Activated T-cell treated with anti-CD3 and anti-CD28 coated beads, Interleukin-2, amount 50 U/mL, for 4 hours (primary cell): Measurements from ENCODE around the gene KLHL33. TPM values are rescaled to one million over a fixed set of nuclear protein-coding genes. Genes with fewer than 3 reads are reported as not detected.

ENCODE experiments used
- ATAC-seq, 2 donors: fragments of 200-7000 bp; cut with Tn5 transposase; one replicate each; pipeline ENCODE4 v1.10.0; 2021
- DNase-seq: peaks from one replicate; pipeline ENCODE4 v3.0.0-alpha.2; 2020
- H3K27me3 Mint-ChIP-seq: one replicate; pipeline ENCODE4 v1.8.0; 2021; ENCODE audit warnings: low read depth, mixed read lengths
- H3K36me3 Mint-ChIP-seq: one replicate; pipeline ENCODE4 v1.8.0; 2022; ENCODE audit warnings: mixed read lengths; ENCODE audit not compliant: insufficient read depth
- H3K4me1 Mint-ChIP-seq: one replicate; pipeline ENCODE4 v1.8.0; 2021; ENCODE audit warnings: low read depth, mixed read lengths
- H3K4me3 Mint-ChIP-seq: one replicate; pipeline ENCODE4 v1.8.0; 2021; ENCODE audit warnings: mild to moderate bottlenecking, moderate library complexity, mixed read lengths
- H3K9me3 Mint-ChIP-seq: one replicate; pipeline ENCODE4 v1.8.0; 2021; ENCODE audit warnings: mixed read lengths
- total RNA-seq, 3 donors: library from RNA; stranded (reverse); gene quantifications; one replicate each; pipeline ENCODE4 v1.2.1, GENCODE V29; 2021

Gene KLHL33, protein sequence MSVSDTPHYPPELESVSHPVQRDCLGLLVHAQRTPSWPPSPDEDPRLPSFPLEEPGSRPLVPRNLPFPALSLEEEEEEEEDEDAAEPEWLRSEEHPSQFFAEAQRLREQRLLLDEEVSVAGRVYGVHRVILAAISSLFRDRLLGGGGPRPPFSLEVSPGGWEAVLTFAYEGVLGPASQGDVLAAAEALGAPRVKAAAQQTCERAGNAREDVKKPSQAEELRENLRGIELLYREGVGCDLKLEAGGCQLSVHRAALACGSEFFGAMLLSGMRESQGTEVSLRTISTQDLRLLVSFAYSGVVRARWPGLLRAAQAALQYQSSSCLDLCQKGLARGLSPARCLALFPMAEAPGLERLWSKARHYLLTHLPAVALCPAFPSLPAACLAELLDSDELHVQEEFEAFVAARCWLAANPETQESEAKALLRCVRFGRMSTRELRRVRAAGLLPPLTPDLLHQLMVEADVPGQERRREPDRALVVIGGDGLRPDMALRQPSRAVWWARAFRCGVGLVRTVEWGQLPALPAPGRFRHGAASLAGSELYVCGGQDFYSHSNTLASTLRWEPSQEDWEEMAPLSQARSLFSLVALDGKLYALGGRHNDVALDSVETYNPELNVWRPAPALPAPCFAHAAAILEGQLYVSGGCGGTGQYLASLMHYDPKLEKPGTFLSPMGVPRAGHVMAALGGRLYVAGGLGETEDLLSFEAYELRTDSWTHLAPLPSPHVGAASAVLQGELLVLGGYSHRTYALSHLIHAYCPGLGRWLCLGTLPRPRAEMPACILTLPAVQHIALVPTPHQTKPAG
- under 1 TPM in 1 of 3 donors, not detected in 2; 0.05 TPM for total RNA-seq

DNA sequence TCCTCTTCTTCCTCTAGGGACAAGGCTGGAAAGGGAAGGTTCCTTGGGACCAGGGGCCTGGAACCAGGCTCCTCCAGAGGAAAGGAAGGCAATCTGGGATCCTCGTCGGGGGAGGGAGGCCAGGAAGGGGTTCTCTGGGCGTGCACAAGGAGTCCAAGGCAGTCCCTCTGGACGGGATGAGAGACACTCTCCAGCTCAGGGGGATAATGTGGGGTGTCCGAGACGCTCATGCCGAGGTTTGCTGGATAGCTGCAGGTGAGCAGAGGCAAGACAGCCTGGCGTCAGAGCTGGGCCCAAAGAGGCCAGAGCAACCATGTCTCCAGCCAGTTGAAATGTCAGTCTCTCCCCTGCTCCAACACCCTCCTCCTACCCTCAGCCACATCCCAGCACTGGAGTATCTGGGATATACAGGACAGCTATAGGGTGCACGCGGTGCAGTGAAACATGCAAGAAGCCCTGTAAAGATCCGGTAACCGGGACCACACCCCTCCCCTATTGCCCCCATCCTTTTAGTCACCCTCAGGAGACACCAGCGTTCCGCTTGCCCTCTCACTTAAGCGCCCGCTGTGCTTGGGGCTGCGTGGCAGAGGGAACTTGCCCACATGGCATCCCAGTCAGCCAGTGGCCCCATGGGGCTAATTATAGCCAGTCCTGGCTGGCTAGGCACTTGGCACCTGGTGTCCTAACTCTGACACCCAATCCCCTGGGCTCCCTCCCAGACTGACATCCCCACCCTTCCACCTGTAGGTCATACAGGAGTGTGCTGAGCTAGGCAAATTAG, at the start of gene KLHL33:
Gene KLHL33, minus strand, starts transcription at position 585 of the 781 bp plus-strand sequence. Its CDS starts 355 bp downstream, at position 230.
- ATAC-seq (no peak), DNase-seq (no peak)
- no peaks in the 10 kb centered on the region for H3K27me3 Mint-ChIP-seq
- peaks cover 15% of the 10 kb centered on the region for H3K4me1 Mint-ChIP-seq
- no peaks in the 10 kb centered on the region for H3K36me3 Mint-ChIP-seq
- H3K9me3 Mint-ChIP-seq = no peaks in the 10 kb centered on the region
- H3K4me3 Mint-ChIP-seq = no peak within 1 kb of the TSS

DNA sequence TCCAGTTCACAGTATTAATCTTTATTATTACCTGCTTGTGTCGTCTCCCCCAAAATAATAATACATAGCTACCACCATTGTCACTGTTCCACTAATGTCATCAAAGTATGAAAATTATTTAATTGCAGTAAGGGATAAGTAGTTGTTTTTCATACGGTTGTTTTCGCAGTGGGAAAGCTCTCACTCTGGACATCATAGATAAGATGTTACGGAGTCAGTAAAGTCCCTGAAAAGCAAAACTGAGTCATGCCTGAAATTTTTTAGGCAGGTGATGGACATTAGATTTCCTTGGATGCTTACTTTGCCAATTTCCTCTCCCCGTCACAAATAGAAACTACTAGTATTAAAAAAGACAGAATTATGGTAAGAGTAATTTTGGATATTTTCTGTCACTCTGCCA, 46.4 kb upstream of the KLHL33 start:
- Mint-ChIP-seq H3K4me1 (peaks cover 66% of the 10 kb centered on the region), H3K4me3 (no peak overlapping the region), H3K27me3 (no peaks in the 10 kb centered on the region), H3K9me3 (no peaks in the 10 kb centered on the region), H3K36me3 (peaks cover 20% of the 10 kb centered on the region)
- no peak for DNase-seq
- no peak for ATAC-seq

DNA sequence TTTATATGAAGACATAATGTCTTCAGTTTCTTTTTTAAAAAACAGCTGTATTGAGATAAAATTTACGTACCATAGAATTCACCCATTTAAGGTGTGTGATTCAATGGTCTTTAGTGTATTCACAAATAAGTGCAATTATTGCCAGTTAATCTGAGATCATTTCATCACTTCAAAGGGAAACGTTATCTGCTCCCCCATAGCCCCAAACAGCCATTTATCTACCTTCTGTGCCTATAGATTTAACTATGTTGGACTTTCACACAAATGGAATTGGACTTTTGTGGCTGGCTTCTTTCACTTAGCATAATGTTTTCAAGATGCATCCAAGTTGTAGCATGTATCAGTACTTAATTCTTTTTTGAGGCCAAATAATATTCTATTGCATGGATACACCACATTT, 42.9 kb upstream of the KLHL33 start:
- Mint-ChIP-seq H3K9me3 (no peaks in the 10 kb centered on the region), H3K4me3 (no peak overlapping the region), H3K27me3 (no peaks in the 10 kb centered on the region), H3K36me3 (peaks cover 55% of the 10 kb centered on the region), H3K4me1 (peaks cover 83% of the 10 kb centered on the region)
- ATAC-seq = no peak
- no peak for DNase-seq

DNA sequence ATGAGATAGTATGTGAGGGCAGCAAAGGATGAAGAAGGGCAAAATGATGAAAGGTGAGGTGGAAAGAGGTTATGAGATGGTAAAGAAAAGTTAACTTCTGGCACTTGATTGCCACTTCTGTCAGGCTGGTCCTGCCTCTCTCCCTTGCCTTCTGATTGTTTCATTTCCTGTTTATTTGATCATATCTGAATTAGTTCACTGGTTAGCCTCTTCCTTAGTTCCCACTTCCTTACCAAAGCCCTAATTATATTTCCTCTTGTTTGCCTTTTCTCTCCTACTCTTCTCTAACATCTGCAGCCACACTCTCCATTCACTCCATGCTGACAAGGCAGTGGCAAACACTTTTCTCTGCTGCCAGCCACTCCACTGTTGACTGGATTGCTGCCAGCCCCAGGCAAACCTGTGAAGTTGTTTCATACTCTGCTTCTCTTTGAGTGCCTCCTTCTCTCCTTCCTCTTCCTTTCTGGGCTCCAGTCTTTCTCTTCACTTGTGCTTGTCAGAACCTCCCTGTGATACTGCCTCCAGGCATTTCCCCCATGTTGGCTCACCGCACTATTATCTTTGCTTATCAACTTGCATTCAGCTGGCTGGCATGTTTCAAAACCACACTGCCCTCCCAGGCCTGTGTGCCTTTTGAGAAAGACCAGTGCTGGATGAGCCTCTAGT, 41.4 kb upstream of the KLHL33 start:
- DNase-seq (no peak), ATAC-seq (peak; percentile 19 to 35)
- H3K4me3 Mint-ChIP-seq = peak overlapping the region; percentile 54
- no peaks in the 10 kb centered on the region for H3K9me3 Mint-ChIP-seq
- peaks cover 83% of the 10 kb centered on the region for H3K4me1 Mint-ChIP-seq
- no peaks in the 10 kb centered on the region for H3K27me3 Mint-ChIP-seq
- peaks cover 66% of the 10 kb centered on the region for H3K36me3 Mint-ChIP-seq

DNA sequence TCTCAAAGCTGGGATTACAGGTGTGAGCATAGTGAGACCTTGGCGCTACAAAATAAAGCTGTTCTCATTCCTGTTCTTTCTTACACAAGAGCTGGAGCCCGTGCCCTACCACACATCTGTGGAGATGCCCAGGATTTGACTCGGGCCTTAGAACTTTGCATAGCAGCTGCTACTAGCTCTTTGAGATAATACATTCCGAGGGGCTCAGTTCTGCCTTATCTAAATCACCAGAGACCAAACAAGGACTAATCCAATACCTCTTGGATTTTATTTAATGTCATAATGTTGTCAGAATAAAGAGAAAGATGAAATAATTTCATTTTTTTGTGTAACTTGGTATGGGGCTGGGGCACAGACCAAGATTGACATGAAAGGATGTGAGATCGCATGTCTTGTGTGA, 40.8 kb upstream of the KLHL33 start:
- no peak for ATAC-seq
- H3K36me3 Mint-ChIP-seq = peaks cover 72% of the 10 kb centered on the region
- peak overlapping the region; percentile 54 for H3K4me3 Mint-ChIP-seq
- H3K4me1 Mint-ChIP-seq = peaks cover 83% of the 10 kb centered on the region
- DNase-seq = no peak
- H3K27me3 Mint-ChIP-seq = no peaks in the 10 kb centered on the region
- no peaks in the 10 kb centered on the region for H3K9me3 Mint-ChIP-seq

DNA sequence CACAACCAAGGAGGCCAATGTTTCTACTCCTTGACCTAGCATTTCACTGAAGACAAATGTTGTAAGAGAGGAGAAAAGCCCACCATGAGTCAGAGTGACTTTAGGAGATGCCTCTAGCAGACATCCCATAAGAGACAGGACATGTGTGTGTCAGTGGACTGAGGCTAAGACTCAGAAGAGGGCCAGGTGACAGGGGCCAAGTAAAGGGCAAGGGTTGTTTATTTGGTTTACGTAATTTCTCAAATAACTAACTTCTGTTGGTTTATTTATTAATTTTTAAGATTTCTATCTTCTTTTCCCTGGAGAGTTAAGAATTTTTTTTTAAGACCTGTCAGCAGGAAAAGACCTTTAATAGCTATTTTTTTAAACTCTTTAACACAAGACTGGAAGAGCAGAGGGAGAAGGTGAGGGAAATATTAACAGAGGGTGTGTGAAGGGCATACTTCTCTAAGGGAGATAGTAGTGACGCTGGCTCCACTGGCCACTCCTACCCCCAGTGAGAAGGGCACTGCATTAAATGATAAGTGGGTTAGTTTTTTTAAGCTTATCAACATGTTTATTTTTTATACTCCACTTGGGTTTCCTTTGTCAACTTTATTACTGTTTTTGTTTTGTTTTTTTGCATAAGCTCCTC, 36.7 kb upstream of the KLHL33 start:
- H3K4me3 Mint-ChIP-seq = peak overlapping the region; percentile 94

DNA sequence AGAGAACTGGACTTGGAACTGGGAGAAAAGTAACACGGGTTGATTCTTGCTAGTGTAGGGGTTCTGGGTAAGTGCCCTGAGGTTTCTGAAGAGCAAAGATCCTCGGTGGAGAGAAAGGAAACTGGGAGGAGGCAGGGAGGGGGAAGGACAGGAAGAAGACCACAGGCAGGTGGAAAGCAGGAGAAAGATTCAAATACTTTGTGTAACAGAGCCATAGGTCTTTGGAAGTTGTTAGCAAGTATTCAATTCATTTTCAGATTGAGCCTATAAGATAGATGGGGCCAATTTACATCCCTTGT, 34.6 kb upstream of the KLHL33 start:
- ATAC-seq = no peak
- Mint-ChIP-seq H3K27me3 (no peaks in the 10 kb centered on the region), H3K4me3 (peak overlapping the region; percentile 94), H3K9me3 (no peaks in the 10 kb centered on the region), H3K4me1 (peaks cover 52% of the 10 kb centered on the region), H3K36me3 (peaks cover 39% of the 10 kb centered on the region)
- DNase-seq = no peak

More for the DNA sequence above, 36.7 kb upstream of the KLHL33 start:
- Mint-ChIP-seq H3K9me3 (no peaks in the 10 kb centered on the region), H3K27me3 (no peaks in the 10 kb centered on the region), H3K36me3 (peaks cover 60% of the 10 kb centered on the region), H3K4me1 (peaks cover 73% of the 10 kb centered on the region)
- ATAC-seq (no peak), DNase-seq (no peak)

DNA sequence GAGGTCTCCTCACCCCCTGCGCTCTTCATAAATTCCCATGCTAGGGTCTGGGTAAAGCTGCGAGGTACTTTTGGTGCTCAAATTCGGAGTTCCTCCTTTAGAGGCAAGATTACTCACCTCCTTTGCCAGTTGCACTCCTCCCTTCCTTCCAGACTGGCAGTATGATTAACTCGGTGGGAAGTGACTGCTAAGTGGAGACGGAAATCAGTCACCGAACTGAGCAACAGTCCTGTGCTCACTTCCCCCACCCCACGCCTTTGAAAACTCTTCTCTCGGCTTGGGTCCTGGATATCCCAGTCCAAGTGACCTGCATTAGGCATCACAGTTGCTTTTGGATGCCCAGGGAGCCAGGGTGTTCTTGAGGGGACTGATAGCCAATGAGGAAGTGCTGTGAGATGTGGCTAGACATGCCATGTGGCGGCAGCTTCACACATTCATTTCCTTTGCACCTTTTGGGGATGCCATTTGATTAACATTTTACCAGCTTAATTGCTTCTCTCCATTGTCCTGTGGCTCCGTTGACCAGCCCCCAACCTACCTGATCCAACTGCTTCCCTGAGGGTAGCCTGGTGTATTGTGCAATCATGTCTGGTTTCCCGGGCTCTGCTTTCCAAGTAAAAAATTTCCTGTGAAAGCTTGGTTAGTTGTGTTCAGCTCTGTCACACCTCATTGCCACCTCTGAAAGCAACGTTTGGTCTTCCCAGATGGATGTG, 34.1 kb upstream of the KLHL33 start:
- peaks cover 34% of the 10 kb centered on the region for H3K36me3 Mint-ChIP-seq
- H3K27me3 Mint-ChIP-seq = no peaks in the 10 kb centered on the region
- ATAC-seq = peak; percentile 82 to 84
- H3K4me1 Mint-ChIP-seq = peaks cover 47% of the 10 kb centered on the region
- H3K4me3 Mint-ChIP-seq = peak overlapping the region; percentile 94
- DNase-seq = peak; percentile 40
- H3K9me3 Mint-ChIP-seq = no peaks in the 10 kb centered on the region

DNA sequence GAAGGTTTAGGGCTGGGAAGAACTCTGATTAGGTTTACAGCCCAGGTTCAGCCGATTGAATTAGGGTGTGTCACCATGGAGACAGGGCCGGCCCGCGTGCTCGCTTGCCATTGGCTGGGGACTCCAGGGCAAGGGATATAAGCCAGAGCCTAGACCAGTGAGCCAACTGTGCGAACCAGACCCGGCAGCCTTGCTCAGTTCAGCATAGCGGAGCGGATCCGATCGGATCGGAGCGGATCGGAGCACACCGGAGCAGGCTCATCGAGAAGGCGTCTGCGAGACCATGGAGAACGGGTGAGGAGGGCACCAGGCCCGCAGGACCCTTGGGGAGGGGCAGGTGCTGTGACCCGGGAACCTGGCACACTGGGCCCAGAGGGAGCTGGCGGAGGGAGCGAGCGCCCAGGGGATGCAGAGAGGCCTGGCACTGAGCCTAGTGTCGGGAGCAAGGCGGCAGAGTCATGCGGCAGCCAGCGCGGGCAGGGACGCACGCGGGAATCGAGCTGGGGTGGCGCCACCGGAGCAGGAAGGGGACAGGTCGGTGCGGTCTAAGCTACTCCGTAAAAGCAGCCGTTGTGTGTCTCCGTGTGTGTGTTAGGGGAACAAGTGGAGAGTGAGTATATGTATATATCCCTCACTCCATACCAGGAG, 33.4 kb upstream of the KLHL33 start, which contains the start of gene PNP:
Gene PNP, plus strand, starts transcription at position 165 of the 648 bp plus-strand sequence. Its CDS starts 119 bp downstream, at position 284.
- Mint-ChIP-seq H3K9me3 (no peaks in the 10 kb centered on the region), H3K27me3 (no peaks in the 10 kb centered on the region), H3K36me3 (peaks cover 27% of the 10 kb centered on the region), H3K4me1 (peaks cover 41% of the 10 kb centered on the region), H3K4me3 (peak within 1 kb of the TSS; percentile 94)
- DNase-seq = peak; percentile 83
- peak; percentile 93 to 94 for ATAC-seq

DNA sequence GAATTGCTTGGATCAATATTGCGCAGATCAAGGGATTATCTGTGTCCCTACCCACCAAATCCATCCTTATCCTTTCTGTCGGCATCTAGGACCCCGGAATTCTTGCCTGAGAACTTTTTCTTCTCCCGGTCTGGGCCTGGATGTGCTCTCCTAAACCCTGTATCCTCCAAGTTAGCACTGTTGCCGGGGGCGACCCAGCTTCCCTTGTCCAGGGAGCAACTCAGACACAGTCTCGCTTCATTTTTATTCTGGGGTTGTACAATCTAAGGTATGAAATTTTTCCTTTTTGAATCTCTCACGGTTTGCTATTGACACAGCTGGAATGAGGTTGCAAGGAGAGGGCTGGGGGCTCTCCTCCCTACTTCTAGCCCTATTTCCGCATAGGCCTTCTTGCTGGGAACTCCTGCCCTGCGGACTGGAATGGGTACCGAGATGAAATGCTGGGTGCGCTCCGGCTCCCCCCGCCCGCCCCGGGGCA, 32.8 kb upstream of the KLHL33 start:
- no peaks in the 10 kb centered on the region for H3K9me3 Mint-ChIP-seq
- peaks cover 35% of the 10 kb centered on the region for H3K4me1 Mint-ChIP-seq
- H3K27me3 Mint-ChIP-seq = no peaks in the 10 kb centered on the region
- peak overlapping the region; percentile 94 for H3K4me3 Mint-ChIP-seq
- no peak for ATAC-seq
- DNase-seq = no peak
- H3K36me3 Mint-ChIP-seq = peaks cover 22% of the 10 kb centered on the region

DNA sequence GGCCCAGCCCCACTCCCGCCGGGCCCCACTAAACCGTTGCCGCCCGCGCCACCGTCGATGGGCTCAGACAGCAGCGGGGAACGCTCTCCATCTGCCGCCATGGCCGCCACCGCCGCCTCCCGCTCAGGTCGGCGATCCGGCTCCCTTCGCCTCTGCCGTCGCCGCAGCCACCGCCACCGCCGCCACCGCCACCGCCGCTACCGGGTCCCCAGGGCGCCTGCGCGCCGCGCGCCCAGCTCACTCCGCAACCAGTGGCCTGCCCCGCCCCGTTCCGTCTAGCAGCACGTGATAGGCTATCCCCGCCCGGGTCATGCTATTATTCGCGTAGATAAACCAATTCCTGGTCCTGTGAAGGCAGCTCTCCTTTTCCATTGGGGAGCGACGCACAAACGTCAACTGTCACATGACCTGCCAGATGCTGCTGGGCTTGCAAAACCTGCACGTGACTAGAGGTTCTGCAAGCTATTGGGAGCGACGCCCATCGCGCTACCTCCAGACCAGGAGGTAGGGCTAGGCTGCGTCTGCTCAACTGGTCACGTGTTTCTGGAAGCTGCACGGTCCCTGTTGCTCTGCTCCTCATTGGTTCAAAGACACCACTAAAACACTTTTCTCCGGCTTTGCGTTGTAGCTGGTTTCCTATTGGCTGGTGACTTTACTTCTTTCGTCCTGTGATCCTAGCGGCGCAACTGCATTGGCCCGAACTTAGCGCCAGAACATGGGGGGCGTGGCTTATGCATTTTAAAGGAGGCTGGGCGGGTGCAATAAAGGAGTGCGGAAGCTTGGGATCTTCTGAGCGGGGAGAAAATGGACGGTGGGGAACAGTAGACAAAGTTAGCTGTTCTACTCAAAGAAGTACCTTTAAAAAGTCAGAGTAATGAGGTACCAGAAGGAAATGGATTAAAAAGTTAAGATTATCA, 25.5 kb upstream of the KLHL33 start, which contains the start of gene PIP4P1:
Gene PIP4P1, minus strand, starts transcription at position 210 of the 917 bp plus-strand sequence. Its CDS starts 109 bp downstream, at position 101.
- H3K4me1 Mint-ChIP-seq = peaks cover 25% of the 10 kb centered on the region
- no peaks in the 10 kb centered on the region for H3K27me3 Mint-ChIP-seq
- DNase-seq = peak; percentile 97
- peaks cover 31% of the 10 kb centered on the region for H3K36me3 Mint-ChIP-seq
- H3K9me3 Mint-ChIP-seq = no peaks in the 10 kb centered on the region
- H3K4me3 Mint-ChIP-seq = peak within 1 kb of the TSS; percentile 91
- ATAC-seq = peak; percentile 94 to 95
